Left lung (tissue), 10 donors: ENCODE data around the gene CD82. TPM values are rescaled to one million over a fixed set of nuclear protein-coding genes. Genes with fewer than 3 reads are reported as not detected.
A peak's percentile ranks its signal among the peaks of the same experiment; 100 is the strongest.

Experiments used
- ATAC-seq: fragments of 200-7000 bp; cut with Tn5 transposase; one replicate; pipeline ENCODE4 v1.9.1; 2020; ENCODE audit warnings: moderate library complexity
- DNase-seq, 4 donors: peaks; one replicate each; pipeline ENCODE4 v3.0.0-alpha.2; 2013 to 2020
- H3K27ac ChIP-seq, 2 donors: fragments of 200-600 bp; sonication (generic) in 1 of 2; one replicate each; pipeline versions ENCODE4 v1.5.0 to v1.8.0; 2020 to 2021
- H3K27me3 ChIP-seq, 2 donors: fragments of 200-600 bp; sonication (generic) in 1 of 2; one replicate each; pipeline versions ENCODE4 v1.5.0 to v1.8.0; 2020 to 2021
- H3K36me3 ChIP-seq, 2 donors: fragments of 200-600 bp; sonication (generic) in 1 of 2; one replicate each; pipeline versions ENCODE4 v1.5.0 to v1.8.0; 2020 to 2021
- H3K4me1 ChIP-seq, 2 donors: fragments of 200-600 bp; one replicate each; pipeline ENCODE4 v1.8.0; 2021
- H3K4me3 ChIP-seq, 2 donors: fragments of 200-600 bp; sonication (generic) in 1 of 2; one replicate each; pipeline versions ENCODE4 v1.5.0 to v1.8.0; 2020 to 2021; ENCODE audit warnings: mild to moderate bottlenecking in 1 of 2
- H3K9me3 ChIP-seq, 2 donors: fragments of 200-600 bp; sonication (generic) in 1 of 2; one replicate each; pipeline versions ENCODE4 v1.5.0 to v1.8.0; 2020 to 2021
- intact Hi-C, 2 donors: fragments of 100-400 bp; cut with DNase I; formaldehyde crosslinking; loops; one replicate each; pipeline versions ENCODE4 v1.11.2 to v1.14.2; 2022
- polyA plus RNA-seq, 6 donors: library from polyadenylated mRNA; unstranded; fragments of 120-200 nt; gene quantifications; one replicate each; pipeline ENCODE4 v1.2.1, GENCODE V29; 2013; ENCODE audit not compliant: insufficient read length in 6 of 6
- total RNA-seq, 2 donors: library from RNA; stranded (reverse); fragmentation: NEBNext Ultra II Directional; extraction: Animal tissue kit (Norgen Biotek cat#: 25700); gene quantifications; one replicate each; pipeline ENCODE4 v1.2.1, GENCODE V29; 2021
- TF ChIP-seq, protein P1 (sequence below), 2 donors: fragments of 200-600 bp; sonication (generic) in 1 of 2; IDR thresholded peaks; one replicate each; pipeline versions ENCODE4 v1.5.0 to v1.8.0; 2021; ENCODE audit warnings: antibody characterized with exemption in 2 of 2
- donor health status: DM: no; HTN: yes; CAD: no.
- donor health status: DM: no; HTN: no; CAD: no.

Gene CD82
- total and polyA plus RNA-seq, 8 donors = 33.7 to 244 (median 54.6) TPM

DNA sequence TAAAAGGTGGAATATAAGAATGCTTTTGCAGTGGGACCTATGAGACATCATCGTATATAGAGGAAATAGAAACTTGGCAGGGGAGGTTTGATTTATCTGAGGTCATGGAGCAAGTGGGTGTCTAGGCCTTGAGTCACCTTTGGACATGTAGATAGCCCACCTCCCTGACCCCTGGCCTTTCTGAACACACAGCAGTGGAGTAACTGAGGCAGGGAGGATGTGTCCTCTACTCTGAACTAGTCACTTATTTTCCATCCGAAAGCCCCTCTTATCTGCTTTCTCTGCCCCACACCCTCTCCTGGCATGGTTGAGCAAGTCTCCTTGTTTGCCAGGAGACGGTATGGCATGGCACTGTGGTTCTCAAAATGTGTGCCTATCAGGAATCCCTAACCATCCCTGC is 7.9 kb downstream of the CD82 start:
- peaks cover 33 to 99% of the 10 kb centered on the region in 2 donors for H3K4me1 ChIP-seq
- peaks cover 0 to 6% of the 10 kb centered on the region in 2 donors for H3K36me3 ChIP-seq
- H3K27ac ChIP-seq = peak overlapping the region in 1 of 2 donors; percentile 74
- ATAC-seq (no peak), DNase-seq (no peak)
- intact Hi-C loops = no loop called here
- no peaks in the 10 kb centered on the region for H3K9me3 ChIP-seq
- TF ChIP-seq, protein P1, sequence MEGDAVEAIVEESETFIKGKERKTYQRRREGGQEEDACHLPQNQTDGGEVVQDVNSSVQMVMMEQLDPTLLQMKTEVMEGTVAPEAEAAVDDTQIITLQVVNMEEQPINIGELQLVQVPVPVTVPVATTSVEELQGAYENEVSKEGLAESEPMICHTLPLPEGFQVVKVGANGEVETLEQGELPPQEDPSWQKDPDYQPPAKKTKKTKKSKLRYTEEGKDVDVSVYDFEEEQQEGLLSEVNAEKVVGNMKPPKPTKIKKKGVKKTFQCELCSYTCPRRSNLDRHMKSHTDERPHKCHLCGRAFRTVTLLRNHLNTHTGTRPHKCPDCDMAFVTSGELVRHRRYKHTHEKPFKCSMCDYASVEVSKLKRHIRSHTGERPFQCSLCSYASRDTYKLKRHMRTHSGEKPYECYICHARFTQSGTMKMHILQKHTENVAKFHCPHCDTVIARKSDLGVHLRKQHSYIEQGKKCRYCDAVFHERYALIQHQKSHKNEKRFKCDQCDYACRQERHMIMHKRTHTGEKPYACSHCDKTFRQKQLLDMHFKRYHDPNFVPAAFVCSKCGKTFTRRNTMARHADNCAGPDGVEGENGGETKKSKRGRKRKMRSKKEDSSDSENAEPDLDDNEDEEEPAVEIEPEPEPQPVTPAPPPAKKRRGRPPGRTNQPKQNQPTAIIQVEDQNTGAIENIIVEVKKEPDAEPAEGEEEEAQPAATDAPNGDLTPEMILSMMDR (IDR thresholded peaks at IDR 0.05) = no peak
- no peak overlapping the region for H3K4me3 ChIP-seq
- no peaks in the 10 kb centered on the region for H3K27me3 ChIP-seq

DNA sequence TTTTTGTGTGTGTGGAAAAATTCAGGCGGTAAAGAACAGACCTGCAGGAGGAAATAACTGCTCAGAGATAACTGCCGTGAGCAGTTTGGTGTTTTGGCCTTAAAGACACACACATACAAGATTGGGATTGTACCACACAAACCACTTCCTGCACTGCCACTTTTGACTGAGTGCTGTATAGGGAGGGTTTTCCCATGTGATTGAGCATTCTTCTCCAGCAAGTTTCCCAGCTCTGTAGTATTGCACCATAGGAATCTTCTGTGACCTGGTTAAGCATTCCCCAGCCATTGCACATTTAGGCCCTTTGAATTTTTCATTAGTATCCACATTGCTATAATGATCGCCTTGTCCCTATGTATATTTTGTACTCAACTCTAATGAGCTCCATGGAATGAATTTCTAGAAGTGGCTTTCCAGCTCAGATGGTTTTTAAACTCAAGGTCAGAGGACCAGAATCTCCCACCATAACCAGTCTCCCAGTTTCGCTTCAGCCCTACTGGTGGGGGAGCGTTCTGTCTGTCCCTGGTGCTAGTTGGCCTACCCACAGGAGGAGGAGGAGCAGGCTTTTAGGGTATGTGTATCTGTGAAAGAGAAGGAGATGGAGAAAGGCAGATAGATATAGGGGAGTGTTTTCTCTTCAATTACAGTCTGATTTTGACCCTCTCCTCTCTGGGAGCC is 9.3 kb downstream of the CD82 start:
- Histone ChIP-seq H3K27ac (peak overlapping the region in 1 of 2 donors; percentile 74), H3K4me1 (peaks cover 19 to 99% of the 10 kb centered on the region in 2 donors), H3K9me3 (no peaks in the 10 kb centered on the region), H3K27me3 (no peaks in the 10 kb centered on the region), H3K36me3 (peaks cover 0 to 6% of the 10 kb centered on the region in 2 donors), H3K4me3 (no peak overlapping the region)
- DNase-seq = peak in 1 of 4 donors; percentile 63
- TF ChIP-seq, protein P1 (IDR thresholded peaks at IDR 0.05) = no peak
- ATAC-seq = peak; percentile 83
- intact Hi-C loops = no loop called here

GRCh38 chr11:44575288-44575672 is 9.8 kb downstream of the CD82 start:
- intact Hi-C loops = no loop called here
- DNase-seq = no peak
- TF ChIP-seq, protein P1 (IDR thresholded peaks at IDR 0.05) = no peak
- Histone ChIP-seq H3K36me3 (peaks cover 0 to 6% of the 10 kb centered on the region in 2 donors), H3K27me3 (no peaks in the 10 kb centered on the region), H3K9me3 (no peaks in the 10 kb centered on the region), H3K27ac (peak overlapping the region in 1 of 2 donors; percentile 74), H3K4me1 (peaks cover 17 to 99% of the 10 kb centered on the region in 2 donors), H3K4me3 (no peak overlapping the region)
- no peak for ATAC-seq

- H3K9me3 ChIP-seq = no peaks in the 10 kb centered on the region
- H3K36me3 ChIP-seq = peaks cover 0 to 6% of the 10 kb centered on the region in 2 donors
- H3K27ac ChIP-seq = no peak overlapping the region
- peaks cover 13 to 92% of the 10 kb centered on the region in 2 donors for H3K4me1 ChIP-seq
- DNase-seq = no peak
- H3K4me3 ChIP-seq = no peak overlapping the region
- ATAC-seq = no peak
- intact Hi-C loops = no loop called here
- TF ChIP-seq, protein P1 (IDR thresholded peaks at IDR 0.05) = no peak
- no peaks in the 10 kb centered on the region for H3K27me3 ChIP-seq
These were observed 10.5 kb downstream of the CD82 start for GRCh38 chr11:44575962-44576361.

DNA sequence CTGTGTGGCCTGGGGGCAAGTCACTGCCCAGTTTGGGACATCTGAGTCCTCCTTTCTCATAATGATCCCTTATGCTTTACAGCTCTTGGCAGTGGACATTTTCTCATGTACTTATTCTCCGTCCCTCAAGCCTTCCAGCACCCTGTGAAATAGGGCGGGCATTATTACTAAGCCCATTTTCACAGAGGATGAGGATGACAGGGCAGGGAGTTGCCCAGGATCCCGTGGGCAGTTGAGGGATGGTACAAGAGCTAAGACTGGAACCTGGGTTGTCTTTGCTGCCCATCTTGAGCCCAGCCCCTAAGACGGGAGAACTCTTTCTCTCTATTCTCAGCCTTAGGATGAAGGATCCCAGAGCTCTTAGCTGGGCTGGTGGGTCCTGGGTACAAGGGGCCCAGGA is 11.2 kb downstream of the CD82 start:
- TF ChIP-seq, protein P1 (IDR thresholded peaks at IDR 0.05) = no peak
- H3K4me1 ChIP-seq = peaks cover 13 to 85% of the 10 kb centered on the region in 2 donors
- no peak overlapping the region for H3K4me3 ChIP-seq
- no peak for ATAC-seq
- no peak for DNase-seq
- H3K27me3 ChIP-seq = no peaks in the 10 kb centered on the region
- H3K27ac ChIP-seq = peak overlapping the region in 1 of 2 donors; percentile 31
- H3K36me3 ChIP-seq = peaks cover 0 to 8% of the 10 kb centered on the region in 2 donors
- intact Hi-C loops = no loop called here
- H3K9me3 ChIP-seq = no peaks in the 10 kb centered on the region
